Lower leg skin (tissue), 3 donors: Measurements from ENCODE around the gene VDR.

Experiments
- CTCF ChIP-seq, 3 donors: fragments of 450-650 bp; IDR thresholded peaks; one replicate each; pipeline ENCODE4 v1.5.1; 2016; ENCODE audit warnings: antibody characterized with exemption in 3 of 3, mild to moderate bottlenecking in 3 of 3, moderate library complexity in 2 of 3
- POLR2A ChIP-seq, 2 donors: fragments of 450-650 bp; IDR thresholded peaks; one replicate each; pipeline ENCODE4 v1.6.1; 2016 to 2017; ENCODE audit warnings: antibody characterized with exemption in 2 of 2, mild to moderate bottlenecking in 1 of 2, moderate library complexity in 1 of 2

- TF ChIP-seq CTCF (IDR thresholded peaks at IDR 0.05), result no peak
- TF ChIP-seq POLR2A (IDR thresholded peaks at IDR 0.05), result no peak
Observed at GRCh38 chr12:47863467-47863866, 41.3 kb downstream of the VDR start.
